Measurements from ENCODE around the gene RABGAP1. TPM values are rescaled to one million over a fixed set of nuclear protein-coding genes. Genes with fewer than 3 reads are reported as not detected.

The RABGAP1 gene
- total RNA-seq, 1 donor from 2014 or later: 80.2 TPM

DNA sequence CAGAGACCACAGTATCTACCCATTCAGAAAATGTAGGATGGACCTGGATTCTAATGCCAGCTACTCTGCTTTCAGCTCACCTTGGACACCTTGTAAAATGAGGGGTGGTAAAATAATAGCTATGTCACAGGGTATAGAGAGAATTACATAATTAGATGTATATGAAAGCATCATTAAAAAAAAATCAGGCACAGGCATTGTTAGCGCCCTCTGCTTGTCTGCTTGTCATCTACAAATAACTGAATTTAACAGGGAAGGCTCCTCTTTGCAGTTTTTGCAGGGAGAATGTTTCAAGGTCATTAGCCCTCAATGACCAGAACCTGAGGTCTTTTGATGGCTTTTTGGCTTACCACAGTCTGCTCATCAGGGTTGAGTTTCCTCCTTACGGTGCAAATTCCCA, 150.6 kb downstream of the RABGAP1 start:
- no peak for DNase-seq
- TF ChIP-seq, protein P1, sequence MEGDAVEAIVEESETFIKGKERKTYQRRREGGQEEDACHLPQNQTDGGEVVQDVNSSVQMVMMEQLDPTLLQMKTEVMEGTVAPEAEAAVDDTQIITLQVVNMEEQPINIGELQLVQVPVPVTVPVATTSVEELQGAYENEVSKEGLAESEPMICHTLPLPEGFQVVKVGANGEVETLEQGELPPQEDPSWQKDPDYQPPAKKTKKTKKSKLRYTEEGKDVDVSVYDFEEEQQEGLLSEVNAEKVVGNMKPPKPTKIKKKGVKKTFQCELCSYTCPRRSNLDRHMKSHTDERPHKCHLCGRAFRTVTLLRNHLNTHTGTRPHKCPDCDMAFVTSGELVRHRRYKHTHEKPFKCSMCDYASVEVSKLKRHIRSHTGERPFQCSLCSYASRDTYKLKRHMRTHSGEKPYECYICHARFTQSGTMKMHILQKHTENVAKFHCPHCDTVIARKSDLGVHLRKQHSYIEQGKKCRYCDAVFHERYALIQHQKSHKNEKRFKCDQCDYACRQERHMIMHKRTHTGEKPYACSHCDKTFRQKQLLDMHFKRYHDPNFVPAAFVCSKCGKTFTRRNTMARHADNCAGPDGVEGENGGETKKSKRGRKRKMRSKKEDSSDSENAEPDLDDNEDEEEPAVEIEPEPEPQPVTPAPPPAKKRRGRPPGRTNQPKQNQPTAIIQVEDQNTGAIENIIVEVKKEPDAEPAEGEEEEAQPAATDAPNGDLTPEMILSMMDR (IDR thresholded peaks at IDR 0.05; ENCODE audit: partially characterized antibody, unreplicated experiment): no peak
- H3K27ac Mint-ChIP-seq (ENCODE audit: unreplicated experiment): no peak overlapping the region
- no peaks in the 10 kb centered on the region for H3K9me3 Mint-ChIP-seq (ENCODE audit: unreplicated experiment)
- H3K27me3 Mint-ChIP-seq (ENCODE audit: unreplicated experiment): no peaks in the 10 kb centered on the region
- H3K4me3 Mint-ChIP-seq (ENCODE audit: unreplicated experiment): no peak overlapping the region
- H3K4me1 Mint-ChIP-seq (ENCODE audit: low read depth, unreplicated experiment): no peaks in the 10 kb centered on the region
- no peaks in the 10 kb centered on the region for H3K36me3 Mint-ChIP-seq (ENCODE audit: unreplicated experiment)

DNA sequence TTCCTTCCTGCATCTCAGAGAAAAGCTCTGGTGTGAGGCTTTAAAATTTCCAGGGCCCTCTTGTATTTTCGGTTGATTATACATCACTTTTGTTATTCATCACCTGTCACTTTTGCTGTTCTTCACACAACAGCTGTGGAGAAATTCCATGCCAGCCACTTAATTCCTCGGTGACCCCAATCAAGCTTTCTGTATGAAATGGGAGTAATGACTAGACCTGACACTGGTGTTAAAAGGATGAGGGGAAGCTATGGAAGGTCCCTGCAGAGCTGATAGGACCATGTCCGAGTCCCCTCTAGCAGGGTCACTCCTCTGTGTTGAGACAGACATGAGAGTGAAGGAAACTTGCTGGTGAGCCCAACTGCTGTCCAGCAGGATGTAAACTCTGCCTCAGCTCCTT, 152.3 kb downstream of the RABGAP1 start:
- Mint-ChIP-seq H3K27ac (ENCODE audit: unreplicated experiment) (no peak overlapping the region), H3K27me3 (ENCODE audit: unreplicated experiment) (no peaks in the 10 kb centered on the region)

GRCh38 chr9:123096987-123097386, 156.2 kb downstream of the RABGAP1 start:
- H3K9me3 Mint-ChIP-seq (ENCODE audit: unreplicated experiment): no peaks in the 10 kb centered on the region
- H3K36me3 Mint-ChIP-seq (ENCODE audit: unreplicated experiment): no peaks in the 10 kb centered on the region
- peaks cover 2% of the 10 kb centered on the region for H3K27me3 Mint-ChIP-seq (ENCODE audit: unreplicated experiment)
- no peak overlapping the region for H3K4me3 Mint-ChIP-seq (ENCODE audit: unreplicated experiment)
- no peak for DNase-seq
- TF ChIP-seq, protein P1 (IDR thresholded peaks at IDR 0.05; ENCODE audit: partially characterized antibody, unreplicated experiment): no peak
- H3K4me1 Mint-ChIP-seq (ENCODE audit: low read depth, unreplicated experiment): no peaks in the 10 kb centered on the region
- H3K27ac Mint-ChIP-seq (ENCODE audit: unreplicated experiment): no peak overlapping the region

More for the DNA sequence above, 152.3 kb downstream of the RABGAP1 start:
- H3K4me1 Mint-ChIP-seq (ENCODE audit: low read depth, unreplicated experiment): no peaks in the 10 kb centered on the region
- no peak overlapping the region for H3K4me3 Mint-ChIP-seq (ENCODE audit: unreplicated experiment)
- TF ChIP-seq, protein P1 (IDR thresholded peaks at IDR 0.05; ENCODE audit: partially characterized antibody, unreplicated experiment): no peak
- DNase-seq: no peak
- no peaks in the 10 kb centered on the region for H3K36me3 Mint-ChIP-seq (ENCODE audit: unreplicated experiment)
- H3K9me3 Mint-ChIP-seq (ENCODE audit: unreplicated experiment): no peaks in the 10 kb centered on the region

GRCh38 chr9:123097430-123098095, 156.7 kb downstream of the RABGAP1 start:
- no peak overlapping the region for H3K4me3 Mint-ChIP-seq (ENCODE audit: unreplicated experiment)
- DNase-seq: no peak
- no peaks in the 10 kb centered on the region for H3K36me3 Mint-ChIP-seq (ENCODE audit: unreplicated experiment)
- no peaks in the 10 kb centered on the region for H3K4me1 Mint-ChIP-seq (ENCODE audit: low read depth, unreplicated experiment)
- peaks cover 2% of the 10 kb centered on the region for H3K27me3 Mint-ChIP-seq (ENCODE audit: unreplicated experiment)
- peaks cover 2% of the 10 kb centered on the region for H3K9me3 Mint-ChIP-seq (ENCODE audit: unreplicated experiment)
- TF ChIP-seq, protein P1 (IDR thresholded peaks at IDR 0.05; ENCODE audit: partially characterized antibody, unreplicated experiment): no peak
- no peak overlapping the region for H3K27ac Mint-ChIP-seq (ENCODE audit: unreplicated experiment)

DNA sequence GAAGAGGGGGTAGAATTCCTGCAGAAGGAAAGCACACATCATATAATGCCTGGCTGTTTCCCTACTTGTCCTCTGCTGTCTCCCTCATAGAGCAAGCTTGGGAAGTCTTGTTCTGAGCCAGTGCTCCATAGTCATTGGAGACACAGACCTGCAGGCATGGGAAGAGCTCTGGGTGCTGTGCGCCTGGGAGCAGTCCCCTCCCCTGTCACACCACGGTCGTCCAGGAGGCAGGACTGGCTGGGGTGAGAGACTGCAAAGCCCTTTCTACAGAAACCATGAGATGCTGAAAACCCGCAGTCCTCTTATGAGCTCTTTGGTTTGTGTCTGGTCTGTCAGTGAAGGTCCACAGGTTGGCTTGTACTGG, 157.3 kb downstream of the RABGAP1 start:
- Mint-ChIP-seq H3K4me1 (ENCODE audit: low read depth, unreplicated experiment) (no peaks in the 10 kb centered on the region), H3K27me3 (ENCODE audit: unreplicated experiment) (peaks cover 2% of the 10 kb centered on the region), H3K4me3 (ENCODE audit: unreplicated experiment) (no peak overlapping the region), H3K9me3 (ENCODE audit: unreplicated experiment) (peaks cover 2% of the 10 kb centered on the region), H3K36me3 (ENCODE audit: unreplicated experiment) (no peaks in the 10 kb centered on the region), H3K27ac (ENCODE audit: unreplicated experiment) (no peak overlapping the region)
- TF ChIP-seq, protein P1 (IDR thresholded peaks at IDR 0.05; ENCODE audit: partially characterized antibody, unreplicated experiment): no peak
- DNase-seq: no peak

Measured in glutamatergic neuron (in vitro differentiated cells).